ENCODE results near the gene NPNT.

NPNT gene

DNA sequence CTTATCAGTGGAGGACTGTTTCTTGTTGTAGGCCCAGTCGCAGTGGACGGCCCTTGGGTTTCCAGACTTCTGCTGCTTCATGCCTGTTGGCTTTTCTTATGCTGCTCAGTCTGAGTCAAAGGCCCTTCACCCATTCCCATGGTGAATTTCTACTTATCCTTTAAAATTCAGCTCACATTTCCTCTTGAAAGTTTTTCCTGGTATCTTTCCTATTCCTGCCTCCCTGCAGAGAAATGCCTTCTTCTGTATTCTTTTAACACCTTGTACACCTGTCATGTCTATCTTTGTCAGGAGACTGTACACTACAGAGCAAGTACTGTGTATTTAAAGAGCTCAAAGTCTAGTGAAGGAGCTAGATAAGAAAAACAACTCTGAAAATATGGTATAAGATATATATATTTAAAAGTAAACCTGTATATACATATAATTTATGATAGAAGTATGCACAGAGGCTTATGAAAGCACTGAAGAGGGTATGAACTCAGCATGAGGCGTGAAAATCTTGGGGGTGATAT lies 22.0 kb downstream of the NPNT start:
- no peak for DNase-seq

DNA sequence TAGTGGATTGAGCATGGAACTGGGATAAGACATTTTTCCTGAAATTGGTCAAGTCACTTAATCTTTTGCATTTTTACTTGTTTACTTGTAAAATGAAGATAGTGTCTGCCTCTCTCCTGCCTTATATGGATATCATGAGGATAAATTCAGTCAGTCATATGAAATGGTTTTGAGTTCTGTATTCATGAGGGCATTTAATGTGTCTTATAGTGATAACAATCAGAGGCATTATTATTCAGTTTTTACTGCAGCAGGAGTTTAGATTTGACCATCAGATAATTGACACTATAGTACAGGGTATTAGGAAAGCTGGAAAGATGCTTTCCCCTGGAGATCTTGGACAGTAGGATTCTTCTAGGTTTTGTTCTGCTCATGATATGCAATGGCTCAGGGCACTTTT lies 26.0 kb downstream of the NPNT start:
- no peak for DNase-seq

DNA sequence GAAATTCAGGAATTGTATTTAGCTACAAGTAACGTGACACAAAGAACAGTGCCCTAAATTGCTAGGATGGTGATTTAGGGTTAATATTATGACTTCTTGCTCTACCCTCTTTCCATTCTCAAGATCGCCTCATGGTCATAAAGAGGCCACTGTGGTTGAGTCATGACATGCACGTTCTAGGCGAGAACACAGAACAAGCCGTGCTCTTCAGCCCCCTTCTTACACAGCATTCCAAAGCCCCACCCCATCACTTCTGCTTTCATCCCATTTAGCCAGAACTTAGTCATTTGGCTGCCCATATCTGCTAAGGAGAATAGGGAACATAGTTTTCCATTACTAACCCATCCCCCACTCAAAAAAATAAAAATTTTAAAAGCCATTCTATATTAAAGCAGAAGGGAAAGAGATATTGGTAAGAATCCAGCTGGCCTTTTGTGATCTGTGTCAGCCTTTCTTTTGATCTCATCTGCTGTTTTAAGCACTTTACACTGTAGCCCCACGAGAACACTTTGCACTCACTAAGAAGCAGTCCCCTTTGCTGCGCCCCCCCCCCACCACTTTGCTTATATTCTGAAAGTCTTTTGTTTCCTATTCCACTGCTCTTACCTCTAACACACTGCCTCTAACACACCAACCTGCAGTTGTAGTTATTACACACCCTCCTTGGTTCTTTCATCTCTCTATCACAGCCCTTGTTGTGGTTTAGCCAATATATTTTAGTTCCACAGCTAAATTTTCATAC lies 28.4 kb downstream of the NPNT start:
- no peak for DNase-seq

DNA sequence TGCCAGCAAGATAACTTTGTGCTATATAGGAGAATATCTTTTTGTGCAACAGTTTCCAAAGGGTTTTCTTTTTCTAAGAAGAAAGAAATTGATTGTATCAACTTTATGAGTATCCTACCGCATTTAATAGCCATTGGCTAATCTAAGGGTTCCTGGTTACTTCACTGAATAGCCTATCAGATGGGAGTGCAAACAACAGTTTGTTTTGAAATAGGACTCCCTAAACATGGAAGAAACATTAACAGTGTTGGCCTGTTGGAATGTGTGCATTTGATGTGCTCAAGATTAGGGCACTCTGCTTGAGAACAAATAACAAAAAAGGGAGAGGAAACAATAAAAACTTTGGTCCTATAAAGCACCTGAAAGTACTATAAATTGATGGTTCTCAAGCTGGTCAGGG lies 29.1 kb downstream of the NPNT start:
- DNase-seq = no peak

DNA sequence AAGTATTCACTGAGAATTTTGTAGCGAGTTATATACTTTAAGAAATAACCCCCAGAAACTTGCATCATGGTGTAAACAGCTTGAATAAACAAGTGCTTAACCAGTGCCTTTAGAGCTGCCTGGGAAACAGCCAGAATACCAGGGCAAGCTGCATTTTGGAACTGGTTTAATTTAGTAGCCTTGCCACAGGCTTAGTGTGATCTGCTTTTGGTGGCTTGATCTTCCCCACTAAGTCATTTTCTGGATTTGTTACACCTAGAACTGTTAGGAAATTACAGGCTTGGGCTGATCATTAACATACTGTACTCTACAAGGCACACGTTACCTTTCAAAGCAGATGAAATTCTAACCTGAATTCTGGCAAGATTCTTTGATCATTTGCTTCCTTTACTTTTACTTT lies 35.4 kb downstream of the NPNT start:
- DNase-seq = no peak

DNA sequence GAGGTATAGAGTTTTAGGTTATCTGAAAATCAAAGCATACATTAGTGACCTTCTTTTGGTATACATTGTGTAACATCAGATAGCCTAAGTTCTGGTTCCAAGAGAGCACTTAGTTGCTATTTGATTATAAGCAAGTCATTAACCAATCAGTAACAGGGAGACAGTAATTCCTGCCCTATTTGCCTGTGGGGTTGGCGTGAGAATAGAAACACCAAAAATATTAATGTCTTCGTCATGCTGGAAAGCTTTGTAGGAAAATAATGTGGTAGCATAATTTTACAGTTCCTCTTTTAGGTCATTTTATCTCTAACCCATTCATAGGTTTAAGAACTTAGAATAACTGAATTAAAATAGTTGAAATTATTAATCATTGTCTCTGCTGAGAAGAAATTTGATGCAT lies 37.8 kb downstream of the NPNT start:
- no peak for DNase-seq

DNA sequence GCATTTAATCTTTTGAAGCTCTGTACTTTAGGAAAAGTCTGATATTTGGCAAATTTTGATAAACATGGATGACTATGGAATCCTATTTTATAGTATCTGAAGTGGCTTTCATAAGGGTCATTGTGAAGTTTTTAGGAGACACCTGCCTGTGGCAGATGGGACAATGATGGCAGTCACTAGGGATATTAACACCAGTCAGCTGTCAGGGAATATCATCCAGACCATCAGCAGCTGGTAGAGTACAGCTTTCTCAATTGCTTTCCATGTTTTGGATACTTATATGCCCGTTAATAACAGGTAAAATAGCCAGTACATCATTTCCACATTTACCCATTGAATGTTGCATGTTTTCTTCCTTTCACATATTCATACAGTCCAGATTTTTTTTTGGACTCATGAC lies 39.1 kb downstream of the NPNT start:
- no peak for DNase-seq

DNA sequence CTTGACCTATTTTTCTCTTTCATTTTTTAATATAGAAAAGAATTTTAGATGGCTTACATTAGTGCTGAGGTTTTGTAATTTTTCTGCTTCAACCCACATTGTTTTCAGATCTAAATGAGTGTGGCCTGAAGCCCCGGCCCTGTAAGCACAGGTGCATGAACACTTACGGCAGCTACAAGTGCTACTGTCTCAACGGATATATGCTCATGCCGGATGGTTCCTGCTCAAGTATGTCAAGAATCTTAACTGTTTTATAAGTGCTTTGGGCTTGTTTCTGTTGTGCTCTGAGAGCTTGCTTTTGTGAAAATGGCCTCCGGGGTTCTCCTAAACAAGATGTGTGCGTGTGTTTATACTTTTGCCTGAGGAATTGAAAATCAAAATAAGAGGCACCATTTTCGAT lies 41.6 kb downstream of the NPNT start:
- no peak for DNase-seq

DNA sequence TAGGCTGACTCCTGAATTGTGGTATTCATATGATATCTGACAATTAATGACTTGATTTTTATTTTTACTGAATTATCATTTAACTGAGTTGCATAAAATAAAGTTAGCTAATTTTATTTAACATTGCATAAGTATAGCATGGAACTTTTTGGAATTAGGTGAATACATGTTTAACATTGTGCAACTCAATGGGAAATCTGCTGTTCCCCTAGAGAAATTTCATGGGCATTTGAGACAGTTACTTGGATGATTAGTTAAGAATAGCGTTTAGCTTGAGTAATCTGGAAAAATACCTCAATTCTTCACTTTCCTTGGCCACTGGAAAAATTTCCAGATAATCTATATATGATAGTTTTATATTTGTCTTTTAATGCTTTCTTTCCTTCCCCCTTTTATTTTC lies 42.5 kb downstream of the NPNT start:
- DNase-seq = no peak

DNA sequence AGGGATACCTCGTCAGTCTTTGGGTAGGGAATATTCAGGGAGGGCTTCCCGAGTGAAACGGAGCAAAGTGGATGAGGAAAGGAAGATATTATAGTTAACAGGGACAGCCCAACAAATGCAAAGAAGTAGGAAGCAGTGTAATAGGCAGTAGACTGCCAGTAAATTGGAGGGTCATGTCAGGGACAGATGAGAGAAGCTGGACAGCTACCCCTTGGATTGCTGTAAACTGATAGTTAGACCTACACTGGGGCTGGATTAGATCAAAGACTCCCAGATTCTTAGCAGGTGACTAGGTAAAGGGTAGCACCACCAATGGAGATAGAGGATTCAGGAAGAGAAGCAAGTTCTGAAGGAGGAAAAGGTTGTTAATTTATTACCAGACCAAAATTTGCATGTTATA lies 48.0 kb downstream of the NPNT start:
- no peak for DNase-seq

DNA sequence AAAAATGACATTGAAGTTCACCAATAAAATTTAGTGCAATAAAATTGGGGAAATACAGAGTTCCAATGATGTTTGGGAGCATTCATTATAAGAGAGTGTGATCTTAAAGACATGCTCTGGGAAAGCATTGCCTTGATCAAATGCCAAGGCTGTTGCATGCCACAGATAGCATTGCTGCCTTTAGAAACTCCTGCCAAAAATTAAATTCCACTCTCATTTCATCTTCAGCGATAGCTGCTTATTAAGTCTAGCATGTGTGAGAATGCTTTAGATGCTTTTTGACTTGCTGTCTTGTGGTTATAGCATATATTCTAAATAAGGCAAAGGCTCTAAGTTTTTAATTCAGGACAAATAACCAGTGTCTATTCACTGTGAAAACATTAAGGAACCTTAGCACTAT lies 49.3 kb downstream of the NPNT start:
- no peak for DNase-seq

DNA sequence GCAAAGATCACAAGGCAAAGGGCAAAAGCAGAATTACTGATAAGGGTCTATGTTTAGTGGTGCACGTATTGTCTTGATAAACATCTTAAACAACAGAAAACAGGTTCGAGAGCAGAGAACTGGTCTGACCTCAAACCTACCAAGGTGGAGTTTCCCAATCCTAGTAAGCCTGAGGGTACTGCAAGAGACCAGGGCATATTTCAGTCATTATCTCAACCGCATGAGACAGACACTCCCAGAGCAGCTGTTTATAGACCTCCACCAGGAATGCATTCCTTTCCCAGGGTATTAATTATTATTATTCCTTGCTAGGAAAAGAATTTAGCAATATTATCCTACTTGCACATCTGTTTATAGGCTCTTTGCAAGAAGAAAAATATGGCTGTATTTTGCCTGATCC lies 51.5 kb downstream of the NPNT start:
- DNase-seq = no peak

DNA sequence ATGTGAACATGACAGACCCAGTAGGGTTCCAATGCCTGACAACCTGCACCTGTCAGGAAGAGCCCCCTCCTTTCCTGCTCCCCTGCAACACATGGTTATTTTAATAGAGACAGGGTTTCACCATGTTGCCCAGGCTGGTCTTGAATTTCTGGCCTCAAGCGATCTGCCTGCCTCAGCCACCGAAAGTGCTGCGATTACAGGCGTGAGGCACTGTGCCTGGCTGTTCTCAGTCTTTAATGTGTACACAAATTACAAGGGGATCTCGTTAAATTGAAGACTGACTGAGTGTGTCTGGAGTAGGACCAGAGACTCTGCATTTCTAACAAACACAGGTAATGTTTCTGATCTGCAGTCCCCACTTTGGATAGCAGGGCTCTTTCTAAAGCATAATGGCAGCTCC lies 55.4 kb downstream of the NPNT start:
- DNase-seq = no peak

DNA sequence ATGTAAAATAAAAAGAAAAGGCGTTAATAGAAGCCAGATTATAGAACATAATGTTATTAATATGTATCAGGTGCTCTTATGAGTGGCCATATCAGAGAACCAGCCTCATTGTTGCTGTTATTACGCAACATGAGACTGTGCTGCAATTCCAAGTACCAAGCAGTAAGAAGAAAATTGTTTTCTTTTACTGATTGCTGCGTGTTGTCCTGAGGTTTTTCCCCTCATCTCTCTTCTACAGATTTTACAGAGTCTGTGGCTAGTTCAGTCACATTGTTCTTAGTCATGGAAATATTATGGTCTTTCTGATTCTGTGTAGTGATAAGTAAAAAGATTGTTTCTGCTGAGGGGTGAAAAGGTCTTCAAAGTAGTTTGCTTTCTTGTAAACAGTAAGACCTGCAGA lies 55.9 kb downstream of the NPNT start:
- no peak for DNase-seq

DNA sequence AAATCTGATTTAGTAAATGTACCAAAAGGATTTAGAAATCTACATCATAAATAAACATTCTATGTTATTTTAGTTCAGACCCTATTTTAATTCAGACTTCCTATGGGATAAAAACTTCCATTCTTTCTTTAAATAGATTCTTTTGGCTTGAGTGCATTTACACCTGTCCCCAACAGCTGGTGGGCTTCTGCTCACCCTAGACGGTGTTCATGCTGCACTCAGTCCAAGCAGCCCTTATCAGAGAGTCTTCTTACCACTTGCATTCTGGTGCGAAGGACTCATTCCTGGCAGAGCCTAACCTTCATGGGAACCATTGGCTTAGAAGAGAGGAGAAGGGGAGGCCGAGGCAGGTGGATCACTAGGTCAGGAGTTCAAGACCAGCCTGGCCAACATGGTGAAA lies 57.3 kb downstream of the NPNT start:
- DNase-seq = no peak

DNA sequence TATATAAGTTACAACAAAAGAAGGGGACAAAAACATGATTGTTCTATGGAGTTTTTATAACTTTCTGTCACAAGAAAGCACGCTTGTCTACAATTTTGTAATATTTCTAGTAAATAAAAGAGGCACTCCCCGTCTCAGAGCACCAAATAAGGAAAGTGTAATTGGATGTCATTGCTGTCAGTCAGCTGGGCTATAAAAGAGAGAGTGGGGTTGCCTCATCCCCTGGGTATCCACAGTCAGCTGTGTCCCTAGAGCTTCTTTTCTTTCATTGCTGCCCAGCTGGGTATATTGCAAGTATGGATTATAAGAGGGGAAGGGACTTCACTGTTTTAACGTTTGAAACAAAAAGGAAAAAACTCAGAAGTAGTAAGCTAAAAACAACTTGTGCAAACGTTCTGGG lies 61.3 kb downstream of the NPNT start:
- DNase-seq = no peak

DNA sequence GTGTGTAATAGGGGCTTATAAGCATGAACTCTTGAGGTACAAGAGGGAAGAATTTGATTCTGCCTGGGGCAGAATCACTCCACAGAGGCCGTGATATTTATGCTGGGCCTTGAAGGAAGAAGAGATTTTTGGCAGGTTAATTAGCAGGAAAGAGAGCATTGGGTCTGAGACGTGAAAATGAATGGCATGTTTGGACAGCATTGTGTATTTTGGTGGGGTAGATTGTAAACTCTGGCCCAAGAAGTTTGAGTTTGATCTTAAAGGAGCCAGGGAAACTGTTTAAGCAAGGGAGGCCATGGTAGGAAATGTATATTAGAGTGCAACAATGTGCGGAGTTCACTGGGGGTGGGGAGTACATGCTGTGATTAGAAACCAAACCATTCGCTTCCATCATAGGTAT lies 62.4 kb downstream of the NPNT start:
- no peak for DNase-seq

DNA sequence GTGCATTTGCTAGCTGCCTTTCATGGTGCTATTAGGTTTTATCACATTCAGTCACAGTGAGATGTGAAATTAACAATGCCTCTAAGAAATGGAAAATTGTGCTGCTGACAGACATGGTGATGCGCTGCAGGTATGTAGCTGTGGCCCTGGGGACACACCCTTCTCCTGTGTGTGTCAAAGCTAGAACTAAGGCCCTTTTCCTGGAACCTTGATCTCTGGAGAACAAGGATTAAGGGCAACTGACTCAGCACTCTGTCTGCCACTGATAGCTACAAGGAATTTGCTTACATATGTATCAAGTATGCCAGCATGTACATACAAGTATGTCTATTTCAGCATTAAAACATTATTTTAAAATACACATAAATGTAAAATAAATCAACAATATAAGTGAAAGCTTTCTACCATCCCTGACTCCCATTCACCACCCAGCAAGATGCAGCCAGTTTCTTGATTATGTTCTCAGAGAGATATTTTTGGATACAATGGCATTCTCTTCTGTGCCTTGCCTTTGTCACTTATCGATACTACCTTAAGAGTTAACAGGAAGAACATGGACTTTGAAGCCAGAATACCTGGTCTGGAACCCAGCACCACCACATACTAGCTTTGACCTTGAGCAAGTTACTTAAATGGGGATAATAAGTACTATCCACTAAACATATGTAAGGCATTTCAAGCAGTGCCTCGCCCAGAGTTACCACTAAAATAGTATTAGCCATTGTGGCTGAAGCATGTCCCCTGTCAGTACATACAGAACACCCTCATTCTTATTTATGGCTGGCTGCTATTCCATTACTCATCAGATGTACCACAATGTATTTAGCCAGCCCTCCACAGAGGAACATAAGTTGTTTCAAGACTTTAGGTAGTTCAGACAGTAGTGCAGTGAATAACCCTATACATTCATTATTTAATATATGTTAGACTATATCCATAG lies 68.5 kb downstream of the NPNT start:
- DNase-seq = no peak

DNA sequence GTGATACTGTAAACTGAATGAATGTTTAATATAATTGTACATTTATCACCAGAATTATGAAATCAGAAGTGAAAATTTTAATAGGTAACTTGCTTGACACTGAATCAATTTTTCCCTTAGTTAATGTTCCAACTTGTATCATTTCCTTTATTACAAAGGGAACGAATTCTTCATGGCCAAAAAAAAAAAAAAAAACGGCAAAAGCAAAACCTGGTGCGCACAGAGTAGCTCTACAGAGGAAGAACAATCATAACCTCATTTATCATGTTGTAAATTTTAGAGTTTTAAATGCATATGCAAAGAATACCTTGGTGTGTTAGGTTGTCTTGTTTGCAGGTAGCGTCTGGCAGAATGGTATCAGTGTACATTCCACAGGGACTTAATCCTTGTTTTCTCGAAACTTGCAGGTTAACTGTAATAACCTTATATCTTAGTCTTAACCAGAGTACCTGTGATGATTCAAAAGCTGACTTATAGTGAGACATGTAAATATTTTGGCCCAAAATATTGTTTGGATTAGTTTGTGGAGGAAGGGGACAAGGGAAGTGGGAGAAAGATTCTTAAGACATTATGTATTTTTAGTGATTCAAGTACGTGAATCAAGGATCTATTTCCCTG lies 70.0 kb downstream of the NPNT start:
- DNase-seq = no peak

DNA sequence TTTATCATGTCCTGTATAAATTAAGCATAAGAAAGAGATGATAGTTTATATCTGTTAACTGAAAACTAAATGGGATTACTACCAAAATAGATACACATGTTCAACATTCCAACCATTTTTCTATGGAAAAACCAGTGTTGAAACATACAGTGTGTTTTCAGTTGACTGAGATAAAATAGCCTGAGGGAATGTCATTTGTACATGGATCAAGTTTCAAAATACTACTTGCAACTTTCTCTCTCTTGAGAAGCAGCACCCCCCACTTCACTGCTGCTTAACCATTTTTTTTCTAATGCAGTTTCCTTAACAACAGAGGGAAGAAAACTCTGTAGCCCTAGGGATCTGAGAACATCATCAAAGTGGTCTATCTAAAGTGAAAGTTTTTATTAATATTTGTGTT lies 70.8 kb downstream of the NPNT start:
- DNase-seq = no peak

DNA sequence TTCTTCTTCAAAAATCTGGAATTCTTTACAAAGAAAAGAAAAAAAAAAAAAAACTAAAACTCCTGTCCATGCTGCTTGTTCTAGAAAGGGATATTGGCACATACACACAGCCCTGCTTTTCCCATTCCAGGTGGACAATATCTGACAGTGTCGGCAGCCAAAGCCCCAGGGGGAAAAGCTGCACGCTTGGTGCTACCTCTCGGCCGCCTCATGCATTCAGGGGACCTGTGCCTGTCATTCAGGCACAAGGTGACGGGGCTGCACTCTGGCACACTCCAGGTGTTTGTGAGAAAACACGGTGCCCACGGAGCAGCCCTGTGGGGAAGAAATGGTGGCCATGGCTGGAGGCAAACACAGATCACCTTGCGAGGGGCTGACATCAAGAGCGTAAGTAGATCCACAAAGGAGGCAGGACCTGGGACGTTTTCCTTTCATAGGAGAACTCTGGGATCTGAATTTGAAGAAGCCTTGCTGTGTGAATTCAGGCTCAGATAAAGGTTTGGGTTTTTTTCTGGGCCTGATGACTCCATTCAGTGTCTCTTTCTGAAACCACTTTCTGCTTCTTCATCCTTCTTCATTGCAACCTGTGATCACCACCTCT lies 71.9 kb downstream of the NPNT start:
- no peak for DNase-seq

DNA sequence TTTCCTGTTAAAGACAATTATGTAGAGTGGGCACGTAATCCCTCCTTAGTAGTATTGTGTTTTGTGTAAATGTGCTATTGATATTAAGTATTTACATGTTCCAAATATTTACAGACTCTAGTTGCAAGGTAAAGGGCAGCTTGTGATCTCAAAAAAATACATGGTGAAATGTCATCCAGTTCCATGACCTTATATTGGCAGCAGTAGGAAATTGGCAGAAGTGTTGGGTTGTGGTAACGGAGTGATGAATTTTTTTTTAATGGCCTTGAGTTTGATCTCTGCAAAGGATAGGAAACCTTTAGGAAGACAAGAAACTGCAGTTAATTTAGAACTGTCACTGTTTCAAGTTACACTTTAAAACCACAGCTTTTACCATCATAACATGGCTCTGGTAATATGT lies 74.3 kb downstream of the NPNT start:
- no peak for DNase-seq

DNA sequence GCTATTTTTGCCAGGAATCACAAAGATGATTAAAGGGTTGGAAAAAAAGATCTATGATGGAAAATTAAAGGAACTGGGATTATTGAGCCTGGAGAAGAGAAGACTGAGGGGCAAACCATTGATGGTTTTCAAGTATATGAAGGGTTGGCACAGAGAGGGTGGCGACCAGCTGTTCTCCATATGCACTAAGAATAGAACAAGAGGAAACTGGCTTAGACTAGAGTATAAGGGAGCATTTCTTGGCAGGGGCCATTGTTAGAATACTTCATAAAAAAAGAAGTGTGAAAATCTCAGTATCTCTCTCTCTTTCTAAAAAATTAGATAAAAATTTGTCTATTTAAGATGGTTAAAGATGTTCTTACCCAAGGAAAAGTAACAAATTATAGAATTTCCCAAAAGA lies 75.1 kb downstream of the NPNT start:
- DNase-seq = no peak
